DMS 273 (cell line): ENCODE data around the gene ANKMY1.

ENCODE experiments used
- DNase-seq: peaks from one replicate; lab custom pipeline; 2025; ENCODE audit not compliant: unreplicated experiment; lab: John Stamatoyannopoulos, UW

ANKMY1 gene

GRCh38 chr2:240557808-240558207 lies at the start of gene ANKMY1:
TSS of gene ANKMY1 (minus strand) at chr2:240557988. CDS start at chr2:240557335, 653 bp downstream.
- no peak for DNase-seq

- DNase-seq: no peak
Observed at GRCh38 chr2:240605867-240606743, 48.3 kb upstream of the ANKMY1 start.

GRCh38 chr2:240604939-240605716 lies 47.3 kb upstream of the ANKMY1 start:
- DNase-seq: no peak

- DNase-seq: peak; percentile 36
Observed at GRCh38 chr2:240604291-240604938, 46.6 kb upstream of the ANKMY1 start.

GRCh38 chr2:240603846-240604245 lies 46.1 kb upstream of the ANKMY1 start:
- no peak for DNase-seq

GRCh38 chr2:240603081-240603835 lies 45.5 kb upstream of the ANKMY1 start:
- no peak for DNase-seq

GRCh38 chr2:240602266-240603050 lies 44.7 kb upstream of the ANKMY1 start:
- no peak for DNase-seq

- DNase-seq: no peak
Observed at GRCh38 chr2:240601831-240602160, 44.0 kb upstream of the ANKMY1 start.

GRCh38 chr2:240601061-240601830 lies 43.5 kb upstream of the ANKMY1 start:
- no peak for DNase-seq

GRCh38 chr2:240600451-240600961 lies 42.7 kb upstream of the ANKMY1 start:
- DNase-seq: no peak

- DNase-seq: no peak
Observed at GRCh38 chr2:240599141-240599583, 41.4 kb upstream of the ANKMY1 start.

GRCh38 chr2:240598311-240598911 lies 40.6 kb upstream of the ANKMY1 start:
- no peak for DNase-seq

GRCh38 chr2:240597419-240598181 lies 39.8 kb upstream of the ANKMY1 start:
- no peak for DNase-seq

- no peak for DNase-seq
Observed at GRCh38 chr2:240597054-240597418, 39.2 kb upstream of the ANKMY1 start.

- DNase-seq: no peak
Observed at GRCh38 chr2:240596491-240596931, 38.7 kb upstream of the ANKMY1 start.

GRCh38 chr2:240596080-240596460 lies 38.3 kb upstream of the ANKMY1 start:
- no peak for DNase-seq

- DNase-seq: peak; percentile 77
Observed at GRCh38 chr2:240595381-240596079, 37.7 kb upstream of the ANKMY1 start.
